Urothelium cell line (cell line): ENCODE data around the gene PDHX.
A peak's percentile ranks its signal among the peaks of the same experiment; 100 is the strongest.

ENCODE experiments used
- DNase-seq: peaks from one replicate; pipeline ENCODE4 v3.0.0; 2011; ENCODE audit warnings: low spot score, mixed read lengths
- FAIRE-seq: peaks from 2 replicates; lab custom pipeline; 2011; peaks lifted over from hg19 to GRCh38; lab: Jason Lieb, UNC

The PDHX gene

DNA sequence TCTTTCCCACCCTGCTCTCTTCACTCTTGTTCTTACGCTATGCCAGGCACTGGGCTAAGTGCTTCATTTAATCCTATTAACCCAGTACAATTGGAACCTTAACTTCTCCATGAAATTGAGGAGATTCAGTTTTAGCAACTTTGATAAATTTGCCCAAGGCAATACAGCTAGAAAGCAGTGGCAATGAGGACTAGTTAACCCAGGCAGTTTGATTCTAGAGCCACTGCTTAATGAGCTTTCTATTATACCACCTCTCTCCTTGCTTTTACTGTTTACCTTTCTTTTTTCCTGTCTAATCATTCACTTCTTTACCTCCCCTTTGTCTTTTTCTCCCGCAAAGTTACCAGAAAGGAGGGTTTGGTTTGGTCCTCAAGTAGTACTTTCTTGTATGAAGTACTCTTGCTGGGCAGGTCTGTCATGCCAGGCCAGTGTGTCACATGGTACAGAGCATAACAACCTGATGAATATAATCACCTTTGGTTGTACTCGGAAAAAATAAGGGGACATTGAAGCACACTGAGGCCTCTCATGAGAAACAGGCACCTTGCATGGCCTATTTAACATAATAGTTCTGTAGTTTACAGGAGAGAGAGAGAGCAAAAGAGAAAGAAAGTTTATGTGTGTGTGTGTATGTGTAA lies 70.6 kb downstream of the PDHX start:
- DNase-seq (no peak), FAIRE-seq (no peak)

DNA sequence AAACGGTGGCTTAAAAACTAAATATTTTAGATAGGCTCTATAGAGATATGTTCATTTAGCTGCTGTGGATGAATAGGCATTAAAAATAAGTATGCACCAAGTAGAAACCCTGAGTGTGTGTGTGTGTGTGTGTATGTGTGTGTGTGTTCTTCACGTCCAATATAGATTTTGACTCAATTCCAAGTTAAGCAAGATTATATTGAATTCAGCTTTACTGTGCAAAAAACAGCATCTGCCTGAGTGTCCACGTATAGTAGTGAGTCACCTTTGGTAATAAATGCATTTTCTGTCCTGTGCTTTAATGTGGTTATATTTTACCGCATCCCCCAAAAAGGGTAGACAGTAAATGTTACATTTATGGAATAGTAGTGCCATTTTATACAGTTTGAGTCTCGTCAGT lies 71.2 kb downstream of the PDHX start:
- FAIRE-seq, result no peak
- no peak for DNase-seq

DNA sequence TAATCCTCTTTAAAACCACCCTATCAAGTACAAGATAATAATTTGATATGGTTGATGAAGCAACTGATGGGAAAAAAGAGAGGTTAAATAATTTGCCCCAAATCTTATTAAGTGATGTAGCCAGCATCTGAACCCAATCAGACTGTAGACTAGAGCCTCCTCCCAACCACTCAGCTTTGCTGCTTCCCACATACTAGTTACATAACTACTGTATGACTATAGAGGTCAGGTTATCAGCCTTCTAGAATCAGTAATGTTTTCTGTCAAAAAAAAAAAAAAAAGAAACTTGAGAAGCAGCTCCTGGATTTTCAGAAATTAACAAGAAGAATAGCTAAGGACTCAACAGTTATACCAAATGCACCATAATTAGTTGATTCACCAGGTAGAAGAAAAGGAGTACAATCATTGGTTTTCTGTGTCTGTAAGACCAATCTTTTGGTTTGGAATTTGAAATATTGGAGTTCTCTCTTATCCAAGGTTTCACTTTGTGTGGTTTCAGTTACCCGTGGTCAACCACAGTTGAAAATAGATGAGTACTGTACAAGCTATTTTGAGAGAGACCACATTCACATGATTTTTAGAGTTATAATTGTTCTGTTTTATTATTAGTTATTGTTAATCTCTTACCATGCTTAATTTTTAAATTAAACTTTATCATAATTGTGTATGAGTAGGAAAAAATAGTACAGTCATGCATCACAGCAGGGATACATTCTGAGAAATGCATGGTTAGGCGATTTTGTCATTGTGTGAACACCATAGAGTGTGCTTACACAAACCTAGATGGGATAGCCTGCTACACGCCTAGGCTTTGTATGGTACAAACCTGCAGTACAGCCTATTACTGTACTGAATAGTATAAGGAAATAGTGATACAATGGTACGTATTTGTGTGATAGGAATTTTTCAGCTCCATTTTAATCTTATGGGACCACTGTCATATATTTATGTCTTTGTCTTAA lies 72.2 kb downstream of the PDHX start:
- FAIRE-seq (no peak), DNase-seq (no peak)

DNA sequence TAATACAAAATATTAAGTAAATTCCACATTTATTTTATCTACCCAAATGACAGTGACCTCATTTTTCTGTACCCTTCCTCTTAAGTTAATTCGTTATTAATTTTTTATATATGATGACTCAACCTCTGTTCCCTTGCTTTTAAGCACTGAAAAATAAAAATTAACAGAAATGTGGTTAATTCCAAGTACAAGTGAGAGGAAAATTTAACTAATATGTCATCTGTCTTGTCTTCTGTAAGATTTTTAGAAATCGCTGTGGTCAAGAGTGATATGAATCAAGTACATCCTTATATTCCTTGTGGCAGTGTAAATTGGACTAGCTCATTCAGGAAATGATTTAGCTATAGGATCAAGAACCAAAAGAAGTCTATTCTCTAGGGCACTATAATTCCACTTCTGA lies 74.5 kb downstream of the PDHX start:
- no peak for FAIRE-seq
- no peak for DNase-seq

DNA sequence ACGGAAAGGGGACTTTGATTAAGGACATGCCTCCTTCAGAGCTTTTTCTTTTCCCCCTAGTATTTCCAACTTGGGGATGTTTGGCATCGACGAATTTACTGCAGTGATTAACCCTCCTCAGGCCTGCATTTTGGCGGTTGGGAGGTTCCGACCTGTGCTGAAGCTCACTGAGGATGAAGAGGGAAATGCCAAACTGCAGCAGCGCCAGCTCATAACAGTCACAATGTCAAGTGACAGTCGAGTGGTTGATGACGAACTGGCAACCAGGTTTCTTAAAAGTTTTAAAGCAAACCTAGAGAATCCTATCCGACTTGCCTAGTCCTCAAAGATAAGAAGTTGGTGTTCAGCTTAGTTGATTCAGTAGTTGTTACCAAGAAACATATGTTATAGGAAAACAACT lies 78.4 kb downstream of the PDHX start:
- DNase-seq (no peak), FAIRE-seq (no peak)

DNA sequence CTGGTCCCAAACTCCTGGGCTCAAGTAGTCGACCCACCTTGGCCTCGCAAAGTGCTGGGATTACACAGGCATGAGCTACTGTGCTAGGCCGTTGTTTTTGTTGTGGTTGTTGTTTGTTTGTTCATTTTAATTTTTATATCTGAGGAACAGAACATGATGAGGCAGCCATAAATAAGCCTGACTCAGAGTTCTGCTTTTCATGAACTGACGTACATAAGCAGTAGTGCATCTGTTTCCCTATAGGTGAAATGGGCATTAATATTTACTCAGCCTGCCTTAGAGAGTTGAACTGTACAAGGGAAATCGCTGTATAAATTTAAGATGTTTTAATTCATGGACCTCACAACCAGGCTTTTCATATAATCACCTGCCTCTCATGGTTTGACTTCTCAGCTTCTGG lies 80.5 kb downstream of the PDHX start:
- FAIRE-seq (no peak), DNase-seq (no peak)

DNA sequence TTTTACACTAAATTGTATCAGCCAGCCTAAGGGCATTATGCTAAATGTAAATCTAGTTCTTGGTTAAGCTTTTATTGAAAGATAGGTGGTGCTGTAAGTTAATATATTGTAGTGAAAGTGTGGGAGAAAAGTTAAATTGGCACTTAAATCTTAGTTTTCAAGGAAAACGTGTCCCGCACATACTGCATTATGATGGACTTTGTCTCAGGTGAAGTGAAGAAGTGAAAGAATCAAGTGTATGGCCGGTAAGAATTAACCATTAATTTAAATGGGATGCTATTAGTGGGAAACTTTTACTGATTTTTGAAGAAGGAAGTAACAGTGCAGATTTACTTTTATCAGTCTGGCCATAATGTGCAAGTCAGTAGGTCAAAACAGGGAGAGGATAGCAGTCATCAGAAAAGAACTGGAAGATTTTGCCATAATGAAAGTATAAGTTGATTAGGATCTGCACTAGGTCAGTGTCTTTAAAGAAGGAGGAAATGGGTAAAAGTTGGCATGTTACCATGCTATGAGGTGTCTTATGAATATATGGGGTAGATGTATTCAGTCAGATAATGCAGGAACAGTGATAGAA lies 81.6 kb downstream of the PDHX start:
- FAIRE-seq (no peak), DNase-seq (no peak)

DNA sequence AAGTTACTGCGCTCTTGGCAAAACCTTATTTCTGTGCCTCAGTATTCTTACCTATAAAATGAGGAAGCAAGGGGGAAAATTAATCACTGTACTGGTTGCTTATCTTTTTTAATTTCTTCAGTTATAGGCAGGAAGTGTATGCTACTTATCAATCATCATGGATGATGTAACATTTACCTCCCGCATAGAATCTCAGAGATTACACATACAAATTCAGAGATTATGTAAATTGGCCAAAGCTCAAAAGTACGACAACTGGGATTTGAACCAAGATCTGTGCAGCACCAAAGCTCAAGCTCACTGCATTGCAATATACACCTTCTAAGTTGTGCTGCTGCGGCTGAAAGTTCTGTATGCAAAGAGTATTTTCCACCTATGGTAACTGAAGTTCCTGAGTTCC lies 83.0 kb downstream of the PDHX start:
- no peak for DNase-seq
- FAIRE-seq, result no peak

DNA sequence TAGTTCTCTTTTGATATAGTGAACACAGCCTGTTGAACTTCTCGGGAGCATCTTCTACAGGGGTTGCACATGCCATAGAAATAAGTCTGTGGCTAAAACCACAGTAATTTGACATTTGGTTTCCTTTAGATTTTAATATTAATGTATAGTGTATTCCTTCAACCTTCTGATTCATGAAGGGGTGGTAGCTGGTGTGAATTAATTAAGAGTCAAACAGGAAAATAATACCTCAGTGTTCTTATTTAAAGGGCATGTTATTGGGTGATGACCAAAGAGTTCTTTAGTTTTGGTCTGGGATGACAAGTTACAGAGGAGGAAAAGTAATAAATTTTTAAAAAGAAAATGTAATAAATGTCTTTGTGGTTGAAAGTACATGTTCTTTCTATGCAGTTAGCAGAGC lies 86.8 kb downstream of the PDHX start:
- DNase-seq (no peak), FAIRE-seq (no peak)

DNA sequence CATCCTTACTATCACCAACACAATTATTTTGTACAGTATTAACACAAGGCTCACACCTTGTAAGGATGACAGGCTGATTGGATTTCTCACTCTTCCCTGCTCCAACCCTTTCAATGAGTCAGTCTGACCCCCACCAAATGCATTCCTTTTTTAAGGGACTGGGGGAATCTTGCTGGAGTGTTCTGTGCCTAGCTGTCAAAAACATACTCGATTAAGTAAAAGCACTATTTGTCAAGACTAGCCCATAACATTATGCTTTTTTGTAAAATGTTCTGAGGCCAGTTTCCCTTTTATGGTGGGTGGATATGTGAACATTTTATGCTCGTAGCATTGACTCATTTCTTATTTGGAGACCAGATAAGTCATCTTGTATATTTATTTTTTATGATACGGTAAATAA lies 87.2 kb downstream of the PDHX start:
- FAIRE-seq, result no peak
- DNase-seq, result no peak

DNA sequence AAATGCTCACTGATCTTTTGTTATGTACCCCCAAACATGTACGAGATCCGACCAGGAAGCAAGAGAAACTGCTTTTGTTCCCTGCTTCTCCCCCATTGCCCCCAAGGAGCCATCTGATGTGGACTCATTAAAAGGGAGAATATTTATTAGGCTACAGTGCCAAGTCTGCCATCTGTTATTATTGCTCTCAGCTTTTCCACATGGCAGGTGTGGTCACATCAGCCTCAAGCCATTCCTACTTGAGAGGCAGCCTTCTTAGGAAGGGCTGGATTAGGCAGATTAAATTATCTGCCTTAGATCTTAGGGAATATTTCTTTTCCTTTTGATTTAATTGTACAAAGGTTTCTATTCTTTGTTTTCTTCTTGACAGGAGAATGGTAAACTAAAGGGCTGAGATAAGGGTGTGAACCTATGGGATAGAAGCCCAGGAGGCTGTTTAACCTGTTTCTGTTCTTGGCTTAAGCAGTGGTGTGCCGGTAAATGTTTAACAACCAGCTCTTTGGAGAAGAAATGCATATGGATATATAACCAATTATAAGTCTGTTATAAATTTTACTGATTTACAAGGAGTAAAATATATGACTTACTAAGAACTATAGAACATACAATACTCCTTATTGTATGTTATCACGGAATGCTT lies 88.8 kb downstream of the PDHX start:
- DNase-seq (no peak), FAIRE-seq (no peak)

DNA sequence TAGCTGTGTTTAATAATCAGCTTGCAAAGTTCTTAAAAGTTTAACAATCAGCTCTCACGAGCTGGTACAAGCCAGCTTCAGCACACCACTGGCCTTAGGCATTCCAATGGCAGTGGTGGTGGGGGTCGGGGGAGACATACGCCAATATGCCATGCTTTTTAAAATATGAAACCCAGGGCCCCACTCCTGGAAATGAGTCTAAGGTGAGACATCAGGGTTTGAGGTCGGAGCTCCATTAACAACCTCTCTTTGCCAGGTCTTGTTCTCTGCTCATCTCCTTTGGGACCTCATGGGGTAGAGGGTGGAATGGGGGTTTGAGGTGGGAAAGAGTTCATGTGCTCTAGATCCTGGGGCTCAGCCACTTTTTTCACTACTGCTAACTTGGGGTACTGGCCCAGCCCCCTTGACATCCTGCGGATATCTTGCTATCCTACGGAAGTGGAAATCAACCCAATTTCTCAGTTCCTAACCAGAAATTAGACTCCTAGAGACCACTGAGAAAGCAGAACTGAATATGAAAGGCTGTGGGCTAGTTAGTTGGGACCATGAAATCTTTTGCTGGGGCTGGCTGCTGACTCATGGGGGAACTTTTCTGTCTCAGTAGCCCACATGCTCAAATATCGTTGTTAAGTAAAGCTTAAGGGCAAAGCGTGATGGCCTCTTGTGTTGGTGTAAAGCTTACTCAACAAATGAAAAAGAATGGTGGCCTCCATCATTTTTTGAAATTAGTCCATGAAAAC lies 90.1 kb downstream of the PDHX start:
- DNase-seq (no peak), FAIRE-seq (no peak)

DNA sequence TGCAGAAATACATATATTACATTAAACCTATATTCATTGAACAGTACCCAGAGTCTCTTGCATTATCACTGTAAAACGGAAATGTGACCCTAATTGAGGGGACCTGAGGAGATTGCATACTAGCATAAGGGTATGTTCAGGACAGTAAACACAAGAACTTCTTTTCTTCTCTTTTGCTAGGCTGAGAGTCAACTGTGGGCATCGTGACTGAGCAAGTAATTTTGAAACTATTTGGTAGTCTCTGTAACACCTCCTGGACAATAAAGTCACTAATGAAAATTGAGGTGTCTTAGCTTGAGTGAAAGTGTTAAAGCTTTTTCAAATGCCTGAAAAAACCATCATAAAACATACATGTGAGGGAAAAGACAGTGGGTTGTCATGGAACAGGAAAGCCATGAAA lies 90.9 kb downstream of the PDHX start:
- DNase-seq (no peak), FAIRE-seq (no peak)

DNA sequence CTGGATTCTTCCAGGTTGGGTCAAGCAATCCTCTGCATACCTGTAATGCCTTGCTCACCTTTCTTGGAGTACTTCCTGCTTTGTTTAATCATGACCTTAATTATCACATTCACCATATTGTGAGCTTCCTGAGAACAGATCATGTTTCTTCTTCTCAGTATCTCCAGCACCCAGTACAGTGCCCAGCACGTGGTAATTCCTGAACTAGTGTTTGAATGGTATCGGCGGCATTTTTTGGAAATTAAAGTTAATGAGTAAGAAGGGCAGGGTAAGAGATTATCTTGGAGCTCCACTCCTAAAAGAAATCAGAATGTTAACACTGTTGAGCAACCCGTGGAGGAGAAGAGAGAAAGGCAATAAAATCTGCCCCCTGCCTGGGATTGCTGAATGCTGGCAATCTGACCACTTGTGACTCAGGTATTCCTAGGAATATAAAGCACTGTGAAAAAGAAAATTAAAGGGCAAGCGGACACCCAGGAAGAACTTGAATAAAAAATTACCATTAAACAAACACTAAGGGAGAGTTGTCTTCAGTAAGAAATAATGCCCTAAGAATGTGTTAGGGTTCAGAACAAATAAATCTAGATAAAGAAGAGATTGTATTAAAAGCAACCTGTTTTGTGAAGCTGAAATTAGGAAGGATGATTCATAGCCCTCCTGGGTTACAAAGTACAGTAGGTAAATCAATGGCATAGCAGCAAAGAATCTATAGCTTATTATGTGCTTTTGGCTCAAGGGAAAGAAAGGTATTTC lies 92.9 kb downstream of the PDHX start:
- no peak for FAIRE-seq
- DNase-seq, result peak; percentile 65

DNA sequence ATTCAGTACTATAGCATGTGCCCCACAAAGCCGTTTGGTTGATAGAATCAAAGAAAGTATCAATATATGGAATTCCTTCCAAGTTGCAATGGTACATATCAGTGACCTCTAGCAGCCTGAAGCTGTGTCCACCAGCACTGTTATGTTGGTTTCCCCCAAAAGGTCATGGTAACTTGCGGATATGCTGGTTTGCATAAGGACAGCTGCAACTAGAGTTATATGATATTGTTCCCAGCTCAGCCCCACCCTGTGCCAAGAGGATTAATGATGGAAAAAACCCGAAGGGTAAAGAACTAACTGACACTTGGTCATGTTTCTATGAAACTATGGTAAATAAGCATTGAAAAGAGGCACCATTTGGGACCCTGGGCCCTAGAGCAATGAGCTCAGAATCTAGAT lies 93.5 kb downstream of the PDHX start:
- FAIRE-seq, result no peak
- DNase-seq, result no peak

DNA sequence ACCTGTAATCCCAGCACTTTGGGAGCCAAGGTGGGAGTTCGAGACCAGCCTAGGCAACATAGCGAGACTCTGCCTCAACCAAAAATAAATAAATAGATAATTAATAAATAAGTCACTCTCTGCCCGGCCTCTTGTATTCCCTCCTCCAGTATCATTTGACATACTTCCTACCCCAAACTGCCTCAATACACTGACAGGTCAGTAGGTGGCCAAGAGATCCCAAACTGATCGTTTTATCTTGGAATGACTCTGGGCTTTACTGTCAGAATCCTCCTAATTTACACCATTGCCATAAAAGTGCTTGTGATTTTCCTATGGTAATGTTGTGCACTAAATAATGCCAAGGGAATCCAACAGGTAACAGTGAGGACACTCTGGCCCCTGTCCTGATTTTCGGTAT lies 94.2 kb downstream of the PDHX start:
- no peak for FAIRE-seq
- no peak for DNase-seq

DNA sequence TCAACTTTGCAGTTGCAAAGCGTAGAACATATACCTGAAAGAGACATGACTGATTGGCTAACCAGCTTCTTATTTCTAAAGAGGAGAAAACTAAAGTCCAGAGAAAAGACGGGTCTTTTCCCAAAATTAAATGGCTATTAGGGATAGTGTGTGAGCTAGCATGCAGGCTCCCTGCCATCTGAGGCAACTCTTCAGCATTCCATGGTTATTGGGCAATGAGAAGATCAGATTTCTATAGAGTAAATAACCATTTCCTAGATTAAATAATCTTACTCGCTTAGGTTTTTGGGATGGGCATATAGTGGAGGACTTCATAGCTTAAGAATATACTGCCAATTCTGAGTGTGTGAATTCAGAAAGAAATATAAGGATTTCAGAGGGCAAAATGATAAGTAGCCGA lies 95.0 kb downstream of the PDHX start:
- FAIRE-seq (no peak), DNase-seq (no peak)

DNA sequence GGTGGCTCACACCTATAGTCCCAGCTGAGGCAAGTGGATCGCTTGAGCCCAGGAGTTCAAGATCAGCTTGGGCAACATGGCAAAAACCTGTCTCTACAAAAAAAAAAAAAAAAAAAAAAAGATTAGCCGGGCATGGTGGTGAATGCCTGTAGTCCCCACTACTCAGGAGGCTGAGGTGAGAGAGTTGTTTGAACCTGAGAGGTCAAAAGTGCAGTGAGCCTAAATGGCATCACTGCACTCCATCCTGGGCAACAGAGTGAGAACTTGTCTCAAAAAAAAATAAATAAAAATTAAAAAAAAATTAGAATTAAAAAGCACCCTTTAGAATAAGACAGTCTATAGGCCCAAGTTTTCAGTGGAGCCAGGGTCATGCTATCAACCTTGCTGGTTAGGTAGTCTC lies 95.5 kb downstream of the PDHX start:
- no peak for FAIRE-seq

DNA sequence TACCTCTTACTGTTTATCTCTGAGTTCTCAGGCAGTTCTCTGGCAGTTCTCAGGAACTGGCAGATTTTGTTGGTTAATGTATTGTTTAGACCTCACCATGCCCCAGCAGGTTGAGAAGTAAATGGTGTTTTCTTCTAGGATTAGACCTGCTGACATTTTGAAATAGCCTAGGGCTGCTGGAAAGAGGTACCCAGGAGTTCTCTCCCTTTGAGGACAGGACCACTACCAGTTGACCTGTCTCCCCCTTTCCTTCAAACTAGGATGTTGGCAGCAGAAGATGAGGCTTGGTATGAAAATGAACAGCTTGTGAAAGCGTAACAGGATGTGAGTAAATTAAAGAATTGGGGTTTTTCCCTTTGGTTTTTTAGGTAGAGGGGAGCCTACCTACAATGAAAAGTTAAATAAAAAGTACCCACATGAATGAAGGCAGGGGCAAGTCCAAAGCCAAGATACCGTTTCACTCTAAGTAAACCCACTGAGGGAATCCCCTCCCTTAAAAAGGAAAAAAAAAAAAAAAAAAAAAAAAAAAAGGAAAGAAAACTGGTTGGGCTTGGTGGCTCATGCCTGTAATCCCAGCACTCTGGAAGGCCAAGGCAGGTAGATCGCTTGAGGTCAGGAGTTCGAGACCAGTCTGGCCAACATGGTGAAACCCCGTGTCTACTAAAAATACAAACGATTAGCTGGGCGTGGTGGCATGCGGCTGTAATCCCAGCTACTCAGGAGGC lies 96.2 kb downstream of the PDHX start:
- no peak for DNase-seq
- FAIRE-seq, result no peak

More for the DNA sequence above, 95.5 kb downstream of the PDHX start:
- no peak for DNase-seq
